Muscle of back (tissue), 11 donors: ENCODE results near the gene PABPC1L. TPM values are rescaled to one million over a fixed set of nuclear protein-coding genes. Genes with fewer than 3 reads are reported as not detected.

Experiments used
- DNase-seq, 3 donors: peaks; one replicate each; pipeline versions ENCODE4 v3.0.0 to v3.0.0-alpha.2; 2013
- polyA plus RNA-seq, 10 donors: library from polyadenylated mRNA; unstranded; fragments of 120-200 nt; gene quantifications; one replicate each; pipeline ENCODE4 v1.2.1, GENCODE V29; 2013; ENCODE audit not compliant: insufficient read length in 10 of 10

Gene PABPC1L
- polyA plus RNA-seq, 10 donors: 7.4 to 31.8 (median 13.0) TPM

DNA sequence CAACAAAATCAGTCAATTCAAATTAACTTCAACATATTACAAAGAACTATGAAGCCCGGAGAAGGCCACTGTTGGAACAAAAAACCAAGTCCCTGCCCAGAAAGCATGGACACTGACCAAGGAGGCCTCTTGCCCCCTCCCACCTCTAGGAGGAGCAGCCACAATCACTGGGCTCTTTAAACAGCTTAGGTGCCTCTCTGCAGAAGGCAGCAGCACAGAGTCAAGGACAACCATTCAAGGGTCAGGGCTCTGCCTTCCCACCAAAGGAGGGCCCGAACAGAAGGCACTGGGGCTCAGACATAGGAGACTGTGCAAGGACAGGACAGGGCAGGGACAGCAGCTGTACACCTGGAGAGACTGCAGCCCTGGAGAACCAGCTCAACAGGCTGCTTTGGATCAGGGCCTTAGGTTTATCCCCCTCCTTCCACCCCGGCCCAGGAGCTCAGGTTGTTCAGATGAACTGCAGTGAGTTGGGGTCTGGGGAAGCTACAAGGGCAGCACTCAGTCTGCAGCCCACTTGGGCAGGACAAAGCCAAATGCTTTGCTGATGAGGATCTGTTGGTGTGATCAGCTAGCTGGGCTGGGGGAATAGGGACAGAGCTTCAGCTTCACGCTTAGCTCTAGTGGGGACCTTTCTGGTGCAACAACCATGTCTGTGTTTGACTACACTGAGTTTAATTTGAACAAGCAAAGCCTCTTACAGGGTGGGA lies 32.6 kb downstream of the PABPC1L start:
- DNase-seq: no peak

DNA sequence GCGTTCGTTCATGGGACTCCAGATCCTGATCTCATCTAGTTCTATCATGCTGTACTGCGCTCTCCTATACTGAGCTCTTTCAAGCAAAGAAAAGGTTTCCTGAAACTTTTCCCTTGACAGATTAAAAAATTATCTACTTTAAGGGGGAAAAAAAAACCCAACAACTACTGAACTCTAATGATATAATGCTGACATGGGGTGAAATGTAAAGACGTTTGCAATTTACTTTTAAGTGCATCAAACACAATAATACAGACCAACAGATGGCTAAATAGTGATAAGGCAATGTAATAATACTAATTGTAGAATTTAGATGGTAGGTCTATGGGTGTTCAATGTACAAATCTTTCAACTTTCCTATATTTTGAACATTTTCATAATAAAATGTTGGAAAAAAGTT lies 34.0 kb downstream of the PABPC1L start:
- DNase-seq: no peak

DNA sequence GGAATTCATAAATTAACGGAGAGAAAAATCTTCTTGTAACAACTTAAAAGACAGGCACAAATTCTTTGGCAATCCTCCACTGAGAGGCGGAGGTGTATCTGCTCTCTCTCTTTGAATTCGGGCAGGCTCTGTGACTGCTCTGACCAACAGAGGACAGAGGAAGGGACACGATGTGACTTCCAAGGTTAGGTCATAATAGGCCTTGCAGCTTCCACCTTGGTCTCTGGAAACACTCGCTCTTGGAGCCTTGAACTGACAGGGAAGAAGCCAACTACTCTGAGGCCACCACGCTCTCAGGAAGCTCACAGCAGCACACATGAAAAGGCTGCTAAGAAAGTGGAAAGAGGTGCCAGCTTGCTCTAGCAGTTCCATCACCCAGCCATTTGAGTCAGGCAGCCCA lies 35.4 kb downstream of the PABPC1L start:
- DNase-seq: no peak

DNA sequence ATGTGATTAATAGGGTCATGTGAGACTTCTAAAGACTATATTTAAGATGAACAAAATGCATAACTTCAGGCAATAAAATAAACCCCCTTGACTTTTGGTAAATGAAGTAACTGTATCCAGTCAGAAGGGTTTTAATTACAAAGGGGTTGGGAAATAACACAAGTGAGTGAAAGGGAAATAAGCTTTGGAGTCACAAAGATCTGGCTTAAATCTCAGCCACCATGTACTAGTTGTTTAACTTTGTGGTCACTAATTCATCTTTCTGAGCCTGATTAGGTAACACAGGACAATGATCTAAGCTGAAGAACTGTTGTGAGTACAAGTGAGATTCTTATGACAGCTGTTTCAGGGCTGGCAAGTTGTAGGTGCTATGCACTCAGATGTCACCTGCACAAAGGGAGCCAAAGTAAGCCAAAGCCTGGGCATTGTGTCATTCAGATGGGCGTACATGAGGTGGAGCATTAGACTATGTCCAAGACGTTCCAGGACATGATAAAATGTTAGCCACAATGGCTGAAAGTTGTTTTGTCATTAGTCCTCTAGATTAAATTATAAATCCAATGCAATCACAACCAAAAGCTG lies 36.5 kb downstream of the PABPC1L start:
- DNase-seq: no peak

DNA sequence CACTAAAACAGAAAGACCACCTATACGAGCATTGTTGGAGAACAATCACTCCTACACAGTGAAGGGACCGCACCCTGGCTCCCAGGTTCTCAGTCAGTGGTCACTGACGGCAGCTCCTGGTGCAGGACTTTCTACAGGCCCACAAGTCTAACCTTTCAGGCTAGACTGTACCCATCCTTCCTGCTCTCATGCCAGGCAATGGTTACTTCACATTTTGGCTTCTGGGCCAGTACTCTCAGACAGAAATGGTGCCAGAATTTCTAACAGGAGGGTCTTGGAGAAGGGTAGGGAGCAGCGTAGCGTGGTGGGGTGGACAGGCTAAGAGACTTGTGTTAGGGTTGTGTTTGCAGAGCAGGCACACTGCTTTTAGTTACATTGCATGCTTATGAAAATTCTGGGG lies 38.2 kb downstream of the PABPC1L start:
- no peak for DNase-seq

DNA sequence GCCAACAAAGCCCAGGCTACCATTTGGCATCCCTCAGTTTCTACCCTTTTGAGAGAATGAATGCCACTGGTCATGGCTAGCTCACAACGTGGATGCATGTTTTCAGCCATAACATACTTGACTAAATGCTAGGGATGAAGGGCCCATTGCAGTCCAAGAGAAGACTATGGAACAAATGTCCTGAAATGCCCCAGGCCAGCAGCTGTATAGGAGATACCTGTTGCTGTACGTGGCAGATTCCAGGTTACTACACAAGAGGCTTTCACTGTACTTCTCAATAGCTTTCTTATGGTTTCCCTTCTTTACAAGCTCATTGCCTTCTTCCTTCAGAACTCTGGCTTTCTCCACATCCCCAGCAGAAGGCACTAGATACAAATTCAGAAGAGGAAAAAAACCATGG lies 38.7 kb downstream of the PABPC1L start:
- no peak for DNase-seq

DNA sequence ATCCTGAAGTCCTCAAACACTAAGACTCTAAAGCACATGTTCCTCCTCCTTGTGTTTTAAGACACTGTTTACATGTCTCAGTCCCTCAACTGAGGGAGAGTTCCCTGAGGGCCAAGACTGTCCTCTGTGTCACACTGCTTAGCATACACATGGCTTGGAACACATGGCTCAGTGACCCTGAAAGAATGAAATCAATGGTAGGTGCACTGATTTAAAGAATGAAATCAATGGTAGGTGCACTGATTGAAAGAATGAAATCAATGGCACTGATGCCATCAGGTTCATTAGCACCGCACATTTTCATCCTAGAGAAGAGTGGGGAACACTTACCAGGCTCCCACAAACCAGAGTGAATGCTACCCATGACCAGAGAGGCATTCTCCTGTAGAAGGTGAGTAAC lies 40.5 kb downstream of the PABPC1L start:
- no peak for DNase-seq

DNA sequence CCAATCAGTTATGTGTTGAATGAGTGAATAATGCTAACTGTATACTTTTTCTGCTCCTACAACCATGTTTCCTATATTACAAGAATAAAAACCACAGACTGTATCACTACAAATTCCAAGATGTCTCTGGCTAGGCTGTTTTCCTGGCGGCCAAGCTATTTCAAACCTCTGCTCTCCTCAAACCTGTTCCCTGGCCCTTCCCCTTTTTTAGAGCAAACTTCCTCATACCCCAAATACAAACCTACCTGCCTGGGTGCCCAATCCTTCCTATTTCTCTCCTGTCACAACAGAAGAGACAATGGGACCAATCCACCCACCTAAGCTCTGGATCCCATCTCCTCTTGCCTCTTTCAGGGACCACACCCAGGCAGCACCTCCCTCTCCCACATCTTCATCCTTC lies 42.9 kb downstream of the PABPC1L start:
- DNase-seq: no peak

DNA sequence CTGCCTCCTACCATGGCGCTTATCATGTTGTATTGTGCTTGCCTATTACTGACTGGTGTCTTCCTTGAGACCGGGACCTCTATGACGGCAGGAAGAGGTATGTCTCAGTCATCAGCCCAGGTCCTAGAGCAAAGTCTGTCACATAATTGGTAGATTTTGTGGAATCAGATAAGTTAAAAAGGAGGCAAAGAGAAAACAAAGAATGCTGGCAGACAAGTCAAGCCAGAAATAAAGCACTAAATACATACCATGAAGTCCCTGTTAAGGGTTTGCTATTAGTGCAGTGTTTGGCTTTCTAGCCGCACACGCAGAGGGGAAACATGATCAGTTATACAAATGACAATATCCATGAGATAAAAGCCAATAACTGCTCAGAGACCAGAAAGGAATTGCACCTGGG lies 44.4 kb downstream of the PABPC1L start:
- DNase-seq: no peak

DNA sequence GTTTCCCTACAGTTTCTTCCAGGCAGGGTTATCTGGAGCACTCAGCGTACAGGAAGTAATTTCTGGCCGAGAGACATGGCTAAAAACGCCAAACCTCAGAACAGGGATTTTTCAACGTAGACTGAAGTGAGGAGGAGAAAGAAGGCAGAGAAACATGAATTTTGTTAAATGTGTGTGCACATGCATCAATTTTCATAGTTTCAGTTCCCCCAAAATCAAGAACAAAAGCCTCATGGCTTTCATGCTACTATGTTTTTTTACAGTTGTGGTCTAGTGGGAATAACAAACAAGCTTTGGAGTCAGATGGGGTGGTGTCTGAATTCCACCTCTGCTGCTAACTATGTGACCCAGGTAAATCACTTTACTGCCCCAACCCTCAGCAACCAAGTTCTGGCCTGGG lies 45.4 kb downstream of the PABPC1L start:
- DNase-seq: no peak

DNA sequence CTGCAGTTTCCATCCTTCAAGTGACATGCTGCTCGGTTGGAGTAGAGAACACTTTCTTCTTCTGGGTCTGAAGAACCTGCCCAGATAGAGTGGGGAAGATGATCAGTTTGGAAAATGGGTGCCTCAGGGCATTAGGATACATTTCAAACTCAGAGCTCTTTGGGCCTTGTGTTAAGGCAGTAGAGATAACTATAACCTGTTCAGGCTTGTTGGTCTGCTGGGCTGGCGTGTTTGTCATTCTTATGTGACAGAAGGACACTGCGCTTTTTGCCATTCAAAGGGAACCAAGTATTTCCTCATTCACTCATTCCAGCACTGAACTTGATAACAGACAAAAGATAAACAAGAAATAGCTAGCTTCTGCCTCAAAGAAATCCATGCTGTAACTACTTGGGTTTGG lies 46.5 kb downstream of the PABPC1L start:
- DNase-seq: no peak

DNA sequence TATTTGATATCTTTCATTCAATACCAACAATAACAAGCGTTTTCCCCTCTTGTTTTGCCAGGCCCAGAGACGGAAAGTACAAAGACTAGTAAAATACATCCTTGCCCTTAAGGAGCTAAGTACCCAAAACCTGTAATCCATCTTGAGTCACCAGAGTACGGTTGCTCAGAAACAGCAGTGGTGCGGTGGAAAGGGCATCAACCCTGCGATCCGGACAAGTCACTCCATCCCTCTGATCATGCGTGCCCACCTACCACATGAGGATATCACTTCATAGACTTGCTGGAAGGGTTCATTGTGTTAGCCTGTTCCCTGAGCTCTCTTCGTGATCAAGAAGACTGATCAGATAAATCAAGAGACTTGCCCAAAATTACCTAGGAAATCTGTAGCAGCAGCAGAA lies 48.4 kb downstream of the PABPC1L start:
- no peak for DNase-seq

DNA sequence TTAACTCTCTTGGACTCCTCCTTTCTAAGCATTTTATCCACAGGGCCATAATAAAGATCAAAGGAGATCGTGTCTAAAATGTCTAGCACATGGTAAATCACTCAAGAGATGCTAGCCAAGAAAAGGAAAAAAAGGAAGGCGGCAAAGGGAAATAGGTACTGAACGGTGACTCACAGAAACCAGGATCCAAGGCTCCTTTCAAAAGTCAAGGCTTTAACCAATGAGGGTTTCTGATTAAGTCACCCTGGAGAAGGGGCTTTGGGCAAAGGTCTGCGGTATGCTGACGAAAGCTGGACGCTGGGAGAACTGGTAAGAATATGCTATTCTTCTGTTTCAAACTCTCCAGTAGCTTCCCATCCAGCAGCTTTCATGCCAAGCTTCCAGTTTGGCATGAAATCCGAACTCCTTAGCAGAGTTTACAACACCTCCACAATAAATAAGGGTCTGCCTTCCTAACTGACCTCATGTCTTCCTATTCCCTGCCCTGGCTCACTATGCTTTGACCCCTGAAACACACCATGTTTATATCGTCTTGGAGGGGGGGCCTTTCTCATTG lies 49.3 kb downstream of the PABPC1L start:
- peak in 2 of 3 donors; percentile 27 to 35 for DNase-seq

DNA sequence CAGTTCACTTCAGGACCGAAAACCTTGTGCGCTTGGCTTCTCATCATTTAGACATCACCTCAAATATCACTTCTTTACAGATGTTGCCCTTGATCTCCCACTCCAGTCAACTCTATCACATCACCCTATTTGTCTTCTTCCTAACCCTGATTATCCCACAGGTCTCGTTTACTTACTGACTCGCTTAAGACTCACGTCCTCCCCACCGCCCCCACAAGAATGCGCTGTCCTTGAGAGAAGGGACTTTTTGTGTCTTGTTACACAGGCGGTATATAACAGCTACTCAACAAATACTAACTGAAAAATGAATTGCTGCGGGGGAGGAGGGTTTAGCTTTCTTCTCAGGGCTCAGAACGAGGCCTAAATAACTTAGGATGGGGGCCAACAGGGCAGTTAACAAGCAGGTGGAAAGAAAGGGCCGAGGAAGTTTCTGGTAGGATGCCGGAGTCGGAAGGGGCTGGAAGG lies 49.8 kb downstream of the PABPC1L start:
- peak in 1 of 3 donors; percentile 35 for DNase-seq

DNA sequence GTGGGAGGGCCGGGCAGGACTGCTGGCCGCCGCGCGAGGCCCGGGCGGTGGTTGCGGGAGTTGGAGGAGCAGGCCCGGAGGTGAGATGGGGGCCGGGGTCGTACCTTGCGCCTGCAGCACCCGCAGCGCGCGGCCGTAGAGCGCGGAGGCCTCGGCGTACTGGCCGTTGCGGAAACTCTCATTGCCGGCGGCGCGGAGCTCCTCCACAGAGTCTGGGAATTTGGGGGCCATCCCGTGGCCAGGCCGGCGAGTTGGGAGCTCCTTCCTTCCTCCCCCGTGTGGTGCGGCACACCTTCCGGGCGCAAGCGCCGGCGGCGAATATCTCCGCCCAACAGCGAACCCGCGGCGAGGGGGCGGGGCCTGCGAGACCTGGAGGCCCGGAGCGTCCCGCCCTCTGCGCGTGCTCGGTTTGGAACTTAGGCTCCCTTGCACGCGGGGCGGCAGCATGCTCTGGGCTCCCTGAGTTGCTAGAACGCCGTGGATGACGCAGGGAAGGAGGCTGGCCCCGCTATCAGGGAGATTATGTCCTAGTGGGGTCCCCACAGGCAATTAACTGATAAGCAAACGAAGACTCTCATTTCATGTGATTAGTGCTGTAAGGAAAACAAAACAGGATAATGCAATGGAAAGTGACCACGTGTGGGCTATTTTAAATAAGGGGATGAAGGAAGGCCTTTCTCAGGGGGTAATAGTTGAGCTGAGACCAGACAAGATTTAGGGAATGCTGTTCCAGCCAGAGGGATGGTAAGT lies 50.4 kb downstream of the PABPC1L start, which contains the start of gene TOMM34:
Gene TOMM34 (minus strand): TSS at position 295 of the 750 bp plus-strand sequence. CDS start 64 bp downstream, at position 231.
- peak; percentile 90 to 97 (median 93) for DNase-seq

DNA sequence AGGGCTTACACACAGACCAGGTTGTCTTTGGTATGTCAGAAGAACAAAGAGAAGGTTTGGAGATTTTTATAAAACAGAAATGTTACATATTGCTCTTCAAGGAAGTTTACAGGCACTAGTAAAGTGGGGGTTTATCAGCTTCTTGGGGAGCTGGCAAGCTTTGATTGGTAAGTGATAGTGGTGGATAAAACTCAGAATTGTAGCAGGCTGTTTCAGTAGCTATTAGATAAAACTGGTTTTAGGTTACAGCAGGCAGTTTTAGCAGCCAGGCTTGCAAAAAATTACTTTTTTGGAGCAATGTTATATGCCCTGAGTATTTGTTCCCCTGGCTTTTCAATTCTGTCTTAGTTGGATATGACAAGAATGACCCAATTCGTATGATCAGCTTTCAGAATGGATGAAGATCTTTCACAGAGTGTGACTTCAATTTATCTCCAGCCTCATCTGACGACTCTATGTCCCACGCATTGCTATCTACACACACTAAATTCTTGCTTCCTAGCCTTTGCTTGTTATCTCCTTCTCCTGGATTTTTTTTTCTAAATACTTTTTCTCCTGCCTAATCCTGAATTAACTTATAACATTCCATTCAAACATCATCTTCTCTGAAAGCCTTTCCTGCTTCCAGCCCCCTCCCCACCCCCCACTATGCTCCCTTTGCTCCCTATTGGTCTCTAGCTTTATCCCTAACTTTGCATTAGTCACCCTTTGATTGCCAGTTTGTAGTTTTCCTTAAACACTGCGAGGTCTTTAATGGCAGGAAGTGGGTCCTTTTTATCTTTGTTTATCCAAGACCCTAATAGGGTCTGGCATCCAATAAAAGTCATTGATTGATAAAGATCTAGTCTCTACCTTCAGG lies 51.4 kb downstream of the PABPC1L start:
- DNase-seq: no peak

DNA sequence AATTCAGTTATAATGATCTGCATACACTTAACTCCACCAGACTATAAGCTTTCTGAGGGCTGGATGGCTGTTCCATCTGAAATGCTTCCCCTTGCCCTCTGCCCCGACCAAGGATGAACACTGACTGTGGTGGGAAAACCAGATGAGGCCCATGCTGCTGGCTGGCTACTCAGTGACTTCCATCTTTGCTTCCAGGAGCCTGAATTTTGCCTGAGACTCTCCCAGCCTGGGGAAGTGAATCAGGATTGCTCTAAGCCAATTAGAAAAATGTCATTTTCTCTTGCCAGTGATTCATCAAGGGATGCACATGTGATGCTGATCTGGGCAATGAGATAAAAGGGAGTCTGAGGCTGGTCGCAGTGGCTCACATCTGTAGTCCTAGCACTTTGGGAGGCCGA lies 52.0 kb downstream of the PABPC1L start:
- DNase-seq: no peak

DNA sequence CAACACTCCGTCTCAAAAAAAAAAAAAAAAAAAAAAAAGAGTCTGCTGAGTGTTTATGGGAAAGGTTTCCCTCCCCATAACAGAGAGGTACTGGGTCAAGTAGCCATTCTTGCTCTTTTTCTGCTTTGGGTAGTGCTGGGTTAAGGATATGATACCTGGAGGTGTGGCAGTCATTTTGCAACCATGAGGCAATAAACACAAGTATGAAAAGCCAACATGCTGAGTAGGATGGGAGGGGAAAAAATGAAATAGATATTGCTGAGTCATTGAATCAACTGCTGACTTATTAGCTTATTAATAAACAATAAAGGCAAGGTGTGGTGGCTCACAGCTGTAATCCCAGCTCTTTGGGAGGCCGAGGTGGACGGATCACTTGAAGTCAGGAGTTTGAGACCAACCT lies 52.6 kb downstream of the PABPC1L start:
- no peak for DNase-seq

DNA sequence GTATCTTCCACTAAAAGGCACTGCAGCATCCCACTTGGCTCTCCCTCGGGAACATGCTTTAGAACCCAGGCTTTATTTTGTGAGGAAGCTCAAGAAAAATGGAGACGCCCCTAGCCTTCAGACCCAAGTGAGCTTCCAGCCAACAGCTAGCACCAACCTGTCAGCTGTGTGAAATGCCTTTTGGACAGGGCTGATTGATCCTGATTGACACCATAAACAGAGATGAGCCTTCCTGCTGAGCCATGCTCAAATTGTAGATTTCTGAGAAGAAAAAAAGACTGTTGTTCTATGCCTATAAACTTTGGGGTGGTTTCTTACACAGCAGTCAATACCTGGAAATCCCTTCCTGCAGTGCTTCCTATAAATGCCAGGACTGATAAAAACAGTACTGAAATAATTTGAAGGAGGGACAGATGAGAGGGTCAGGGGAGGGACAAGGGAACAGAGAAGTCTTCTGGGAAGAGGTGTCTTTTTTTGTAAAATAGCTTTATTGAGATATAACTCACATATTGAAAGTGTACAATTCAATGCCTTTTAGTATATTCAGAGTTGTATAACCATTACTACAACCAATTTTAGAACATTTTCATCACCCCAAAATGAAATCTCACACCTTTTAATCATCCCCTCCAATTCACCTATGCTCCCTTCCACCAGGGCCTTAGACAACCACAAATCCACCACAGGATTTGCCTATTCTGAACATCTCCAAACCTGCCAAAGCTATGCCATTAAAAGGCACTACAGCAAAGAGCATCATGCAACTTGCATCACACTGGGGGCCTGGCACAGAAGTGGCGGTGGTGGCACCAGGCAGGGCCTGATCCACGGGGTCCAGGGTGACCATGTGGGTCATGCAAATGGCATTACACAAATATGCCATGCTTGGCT lies 53.7 kb downstream of the PABPC1L start:
- no peak for DNase-seq

DNA sequence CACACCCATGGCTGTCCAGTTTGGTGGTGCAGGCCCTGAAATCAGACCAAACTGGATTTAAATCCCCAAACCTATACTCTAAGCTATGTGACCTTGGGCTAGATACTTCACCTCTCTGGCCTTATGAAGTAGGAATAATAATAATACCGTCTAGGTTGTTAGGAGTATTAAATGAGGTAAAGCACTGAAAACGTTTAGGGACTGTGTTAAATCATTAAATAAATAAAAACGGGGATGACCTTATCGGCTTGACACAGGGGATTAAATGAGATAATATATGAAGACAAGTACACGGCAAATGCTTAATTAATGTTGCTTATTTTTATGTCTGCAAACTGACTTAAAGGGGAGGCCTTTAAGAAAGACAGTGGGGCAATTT lies 55.8 kb downstream of the PABPC1L start:
- DNase-seq: no peak
